MCF 10A (cell line): Measurements from ENCODE around the gene EHD4. TPM values are rescaled to one million over a fixed set of nuclear protein-coding genes. Genes with fewer than 3 reads are reported as not detected.

Experiments used
- BruUV-seq: library from RNA; stranded (reverse); fragments of 400-500 nt; replicated peaks from 2 replicates; lab custom pipeline; 2021; lab: Mats Ljungman, UMichigan
- CTCF ChIA-PET: fragments of 300-600 bp; sonication (Branson Sonifier 250); formaldehyde crosslinking; extraction: SDS; loops from one replicate; lab custom pipeline; 2021; ENCODE audit warnings: antibody characterized with exemption, inconsistent platforms; lab: Yijun Ruan, JAX
- POLR2A ChIA-PET: fragments of 300-600, 350-650 bp; sonication (Branson Sonifier 250); formaldehyde crosslinking; extraction: SDS; loops from one replicate; lab custom pipeline; 2020; ENCODE audit warnings: antibody characterized with exemption, inconsistent platforms; lab: Yijun Ruan, JAX
- DNase-seq: peaks from one replicate; pipeline ENCODE4 v3.0.0-alpha.2; 2018; ENCODE audit not compliant: unreplicated experiment
- H3K27ac Mint-ChIP-seq: one replicate; pipeline ENCODE4 v1.8.0; 2022; ENCODE audit warnings: mild to moderate bottlenecking, low read depth, mixed read lengths; ENCODE audit not compliant: unreplicated experiment
- H3K27me3 Mint-ChIP-seq: one replicate; pipeline ENCODE4 v1.8.0; 2022; ENCODE audit warnings: mixed read lengths; ENCODE audit not compliant: insufficient read depth, unreplicated experiment
- H3K36me3 Mint-ChIP-seq: one replicate; pipeline ENCODE4 v1.8.0; 2022; ENCODE audit warnings: mild to moderate bottlenecking, moderate library complexity, mixed read lengths; ENCODE audit not compliant: insufficient read depth, unreplicated experiment
- H3K4me1 Mint-ChIP-seq: one replicate; pipeline ENCODE4 v1.8.0; 2022; ENCODE audit warnings: mixed read lengths; ENCODE audit not compliant: insufficient read depth, unreplicated experiment
- H3K4me3 Mint-ChIP-seq: one replicate; pipeline ENCODE4 v1.8.0; 2022; ENCODE audit warnings: mild to moderate bottlenecking, moderate library complexity, mixed read lengths; ENCODE audit not compliant: unreplicated experiment
- H3K9me3 Mint-ChIP-seq: one replicate; pipeline ENCODE4 v1.8.0; 2022; ENCODE audit warnings: mixed read lengths; ENCODE audit not compliant: unreplicated experiment
- intact Hi-C: fragments of 100-400 bp; cut with micrococcal nuclease; formaldehyde crosslinking; loops from 2 replicates; pipeline ENCODE4 v1.14.1; 2022
- total RNA-seq: library from RNA; stranded (reverse); gene quantifications from 2 replicates; pipeline ENCODE4 v1.2.3, GENCODE V29; 2022
- TF ChIP-seq, protein P1 (sequence below): fragments of 200-600 bp; IDR thresholded peaks from one replicate; pipeline ENCODE4 v1.8.0; 2022; ENCODE audit warnings: antibody characterized with exemption, mild to moderate bottlenecking; ENCODE audit not compliant: unreplicated experiment

The EHD4 gene
- total RNA-seq, 1 experiment from 2014 or later: 27.1 TPM

DNA sequence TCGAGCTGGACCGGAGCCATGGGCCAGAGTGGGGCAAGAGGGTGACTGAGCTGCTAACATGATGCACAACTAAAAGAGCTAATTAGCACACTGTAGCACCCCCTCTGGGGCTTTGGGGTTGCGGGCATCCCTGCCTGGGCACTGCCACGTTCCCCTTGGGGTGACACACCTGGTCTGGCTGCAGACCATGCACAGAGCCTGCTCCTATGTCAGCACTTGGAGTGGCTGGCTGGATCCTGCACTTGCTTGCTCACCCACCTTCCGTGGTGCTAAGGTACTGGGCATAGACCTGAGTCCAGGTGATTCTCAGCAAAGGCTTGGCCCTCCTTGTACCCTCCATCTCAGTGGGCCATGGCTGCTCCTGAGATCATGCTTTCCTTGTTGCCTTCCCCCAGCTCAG is 65.7 kb downstream of the EHD4 start:
- no peaks in the 10 kb centered on the region for H3K27me3 Mint-ChIP-seq
- CTCF ChIA-PET: interaction anchor here (0.6 to 2.3 kb wide), 5 partner anchors 11 to 177 kb away, joined by 3 to 6 read pairs (median 3); no protein-coding TSS in a partner anchor

DNA sequence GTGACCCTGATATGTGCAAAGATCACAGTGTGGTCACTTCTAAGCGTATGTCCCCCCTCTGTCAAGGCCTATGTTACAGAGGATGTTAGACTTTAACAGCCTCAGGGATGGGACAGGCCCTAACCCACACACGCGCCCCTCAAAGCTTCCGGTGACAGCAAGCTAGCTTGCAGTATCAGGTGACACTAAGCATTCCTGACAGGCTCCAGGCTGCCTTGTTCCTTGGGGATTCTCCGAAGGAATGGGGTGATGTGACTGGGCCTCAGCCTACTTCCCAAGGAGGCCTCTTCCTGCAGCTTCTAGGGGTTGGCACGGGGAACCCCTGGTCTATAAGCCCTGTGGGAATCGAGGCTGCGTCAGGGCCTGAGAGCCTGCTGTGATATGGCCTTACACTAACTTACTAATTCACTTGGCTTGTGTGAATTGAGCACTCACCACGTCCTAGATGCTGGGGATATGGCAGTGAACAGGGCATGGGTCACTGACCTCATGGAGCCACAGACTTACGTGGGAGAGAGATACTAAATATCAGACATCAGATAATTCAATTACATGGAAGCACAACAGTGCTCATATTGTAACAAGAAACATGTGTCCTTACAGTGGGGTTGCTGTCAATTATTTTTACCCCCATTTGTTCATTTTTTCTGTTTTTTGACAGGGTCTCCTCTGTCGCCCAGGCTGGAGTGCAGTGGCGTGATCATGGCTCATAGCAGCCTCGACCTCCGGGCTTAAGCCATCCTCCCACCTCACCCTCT is 67.1 kb downstream of the EHD4 start:
- Mint-ChIP-seq H3K4me1 (no peaks in the 10 kb centered on the region), H3K4me3 (no peak overlapping the region), H3K27ac (peak overlapping the region; percentile 23), H3K27me3 (no peaks in the 10 kb centered on the region), H3K9me3 (no peaks in the 10 kb centered on the region), H3K36me3 (peaks cover 29% of the 10 kb centered on the region)
- POLR2A ChIA-PET: interaction anchor here (1.0 to 1.4 kb wide), 2 partner anchors 74 to 79 kb away, joined by 3 to 5 read pairs; no protein-coding TSS in a partner anchor
- DNase-seq: no peak
- intact Hi-C loops: no loop called here
- BruUV-seq: no TSS peak
- CTCF ChIA-PET: interaction anchor here (0.6 to 4.2 kb wide), 18 partner anchors 10 to 348 kb away, joined by 3 to 51 read pairs (median 4); partner anchors contain the start of genes MAPKBP1 and PLA2G4B
- TF ChIP-seq, protein P1, sequence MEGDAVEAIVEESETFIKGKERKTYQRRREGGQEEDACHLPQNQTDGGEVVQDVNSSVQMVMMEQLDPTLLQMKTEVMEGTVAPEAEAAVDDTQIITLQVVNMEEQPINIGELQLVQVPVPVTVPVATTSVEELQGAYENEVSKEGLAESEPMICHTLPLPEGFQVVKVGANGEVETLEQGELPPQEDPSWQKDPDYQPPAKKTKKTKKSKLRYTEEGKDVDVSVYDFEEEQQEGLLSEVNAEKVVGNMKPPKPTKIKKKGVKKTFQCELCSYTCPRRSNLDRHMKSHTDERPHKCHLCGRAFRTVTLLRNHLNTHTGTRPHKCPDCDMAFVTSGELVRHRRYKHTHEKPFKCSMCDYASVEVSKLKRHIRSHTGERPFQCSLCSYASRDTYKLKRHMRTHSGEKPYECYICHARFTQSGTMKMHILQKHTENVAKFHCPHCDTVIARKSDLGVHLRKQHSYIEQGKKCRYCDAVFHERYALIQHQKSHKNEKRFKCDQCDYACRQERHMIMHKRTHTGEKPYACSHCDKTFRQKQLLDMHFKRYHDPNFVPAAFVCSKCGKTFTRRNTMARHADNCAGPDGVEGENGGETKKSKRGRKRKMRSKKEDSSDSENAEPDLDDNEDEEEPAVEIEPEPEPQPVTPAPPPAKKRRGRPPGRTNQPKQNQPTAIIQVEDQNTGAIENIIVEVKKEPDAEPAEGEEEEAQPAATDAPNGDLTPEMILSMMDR: no peak

More for the DNA sequence above, 65.7 kb downstream of the EHD4 start:
- TF ChIP-seq, protein P1: no peak
- Mint-ChIP-seq H3K27ac (no peak overlapping the region), H3K36me3 (peaks cover 31% of the 10 kb centered on the region), H3K4me3 (no peak overlapping the region), H3K9me3 (no peaks in the 10 kb centered on the region), H3K4me1 (no peaks in the 10 kb centered on the region)
- POLR2A ChIA-PET: interaction anchor here (0.8 kb wide), 1 partner anchor 11 kb away, joined by 3 read pairs; no protein-coding TSS in a partner anchor
- no TSS peak for BruUV-seq
- intact Hi-C loops: no loop called here
- no peak for DNase-seq

DNA sequence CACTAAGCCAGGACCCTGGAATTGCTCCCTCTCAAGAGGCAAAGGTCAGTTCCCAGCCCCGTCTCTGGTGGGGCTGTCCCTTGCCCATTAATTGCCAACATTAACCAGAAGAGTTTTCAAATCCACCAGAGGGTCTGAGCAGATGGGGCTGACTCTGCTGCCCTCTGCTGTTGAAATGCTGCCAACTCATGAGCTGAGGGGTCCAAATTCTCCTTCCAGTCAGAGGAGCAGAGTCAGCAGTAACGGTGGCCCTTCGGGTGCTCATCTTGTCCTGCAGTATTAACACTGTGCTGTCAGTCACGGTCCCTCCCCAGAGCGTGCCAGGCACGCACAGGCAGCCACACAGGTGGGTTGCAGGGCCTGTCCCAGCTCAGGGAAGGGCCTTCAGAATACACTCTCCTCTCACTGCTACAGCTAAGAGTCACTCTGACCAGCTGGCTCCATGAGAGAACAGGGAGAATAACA is 67.8 kb downstream of the EHD4 start:
- DNase-seq: peak; percentile 66
- intact Hi-C loops: loop anchor here (1.0 to 5.0 kb wide), 2 partner anchors 77 to 132 kb away; partner anchors contain the start of gene JMJD7
- Mint-ChIP-seq H3K9me3 (no peaks in the 10 kb centered on the region), H3K36me3 (peaks cover 29% of the 10 kb centered on the region), H3K27me3 (no peaks in the 10 kb centered on the region), H3K4me3 (no peak overlapping the region), H3K27ac (peak overlapping the region; percentile 23), H3K4me1 (no peaks in the 10 kb centered on the region)
- TF ChIP-seq, protein P1: peak; percentile 79
- ChIA-PET POLR2A (interaction anchor here (1.0 to 1.4 kb wide), 3 partner anchors 9 to 78 kb away, joined by 3 to 5 read pairs (median 4); no protein-coding TSS in a partner anchor), CTCF (interaction anchor here (0.6 to 4.2 kb wide), 18 partner anchors 9 to 347 kb away, joined by 3 to 51 read pairs (median 4); partner anchors contain the start of genes MAPKBP1 and PLA2G4B)
- BruUV-seq: no TSS peak

DNA sequence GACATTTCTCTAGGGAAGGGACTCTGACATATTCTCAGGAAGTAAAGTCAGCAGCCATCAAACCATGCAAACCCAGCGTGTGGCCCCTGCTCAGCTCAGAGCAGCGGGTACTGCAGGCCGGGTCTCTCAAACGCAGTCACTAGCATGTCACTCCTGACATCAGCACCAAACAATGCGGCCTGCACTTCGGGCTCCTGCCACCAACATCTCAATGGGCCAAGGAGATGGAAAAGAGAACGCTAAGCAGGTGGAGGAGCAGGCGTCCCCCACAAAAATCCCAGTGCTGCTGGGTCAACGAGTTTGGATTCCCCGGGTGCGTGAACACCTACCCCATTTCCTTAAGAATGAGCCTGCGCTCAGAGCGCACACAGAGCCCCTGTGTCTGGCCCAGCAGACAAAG is 68.6 kb downstream of the EHD4 start:
- no peak overlapping the region for H3K4me3 Mint-ChIP-seq
- BruUV-seq: no TSS peak

More for the DNA sequence above, 68.6 kb downstream of the EHD4 start:
- no peak overlapping the region for H3K27ac Mint-ChIP-seq
- H3K36me3 Mint-ChIP-seq: peaks cover 33% of the 10 kb centered on the region
- intact Hi-C loops: loop anchor here (1.0 to 5.0 kb wide), 2 partner anchors 76 to 131 kb away; partner anchors contain the start of gene JMJD7
- POLR2A ChIA-PET: interaction anchor here (1.2 kb wide), 1 partner anchor 9 kb away, joined by 4 read pairs; no protein-coding TSS in a partner anchor
- CTCF ChIA-PET: interaction anchor here (0.5 to 4.2 kb wide), 8 partner anchors 11 to 574 kb away, joined by 3 to 51 read pairs (median 4); partner anchors contain the start of gene MAPKBP1
- no peak for DNase-seq
- no peaks in the 10 kb centered on the region for H3K4me1 Mint-ChIP-seq
- H3K9me3 Mint-ChIP-seq: no peaks in the 10 kb centered on the region
- H3K27me3 Mint-ChIP-seq: no peaks in the 10 kb centered on the region
- TF ChIP-seq, protein P1: no peak
